Measurements from ENCODE around the gene MAML2. TPM values are rescaled to one million over a fixed set of nuclear protein-coding genes. Genes with fewer than 3 reads are reported as not detected.

MAML2 gene
- total RNA-seq, 1 donor: 20.1 TPM

DNA sequence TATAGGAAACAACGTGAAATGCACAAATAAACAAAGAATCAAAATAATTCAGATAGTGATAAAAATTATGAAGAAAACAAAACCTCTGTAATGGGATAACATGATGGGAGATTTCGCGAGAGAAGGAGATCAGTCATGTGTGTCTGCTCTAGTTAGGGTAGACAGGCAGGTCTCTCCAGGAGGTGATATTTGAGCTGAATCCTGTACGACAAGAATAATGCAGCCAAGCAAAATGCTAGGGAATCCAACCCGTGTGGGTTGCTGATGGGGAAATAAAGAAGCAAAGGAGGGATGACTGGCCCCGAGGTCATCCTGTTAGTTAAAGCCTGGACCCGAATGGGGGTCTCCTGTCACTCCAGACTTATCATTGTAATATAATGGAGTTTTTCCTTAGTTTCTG lies 16.0 kb downstream of the MAML2 start:
- TF ChIP-seq, protein P1, sequence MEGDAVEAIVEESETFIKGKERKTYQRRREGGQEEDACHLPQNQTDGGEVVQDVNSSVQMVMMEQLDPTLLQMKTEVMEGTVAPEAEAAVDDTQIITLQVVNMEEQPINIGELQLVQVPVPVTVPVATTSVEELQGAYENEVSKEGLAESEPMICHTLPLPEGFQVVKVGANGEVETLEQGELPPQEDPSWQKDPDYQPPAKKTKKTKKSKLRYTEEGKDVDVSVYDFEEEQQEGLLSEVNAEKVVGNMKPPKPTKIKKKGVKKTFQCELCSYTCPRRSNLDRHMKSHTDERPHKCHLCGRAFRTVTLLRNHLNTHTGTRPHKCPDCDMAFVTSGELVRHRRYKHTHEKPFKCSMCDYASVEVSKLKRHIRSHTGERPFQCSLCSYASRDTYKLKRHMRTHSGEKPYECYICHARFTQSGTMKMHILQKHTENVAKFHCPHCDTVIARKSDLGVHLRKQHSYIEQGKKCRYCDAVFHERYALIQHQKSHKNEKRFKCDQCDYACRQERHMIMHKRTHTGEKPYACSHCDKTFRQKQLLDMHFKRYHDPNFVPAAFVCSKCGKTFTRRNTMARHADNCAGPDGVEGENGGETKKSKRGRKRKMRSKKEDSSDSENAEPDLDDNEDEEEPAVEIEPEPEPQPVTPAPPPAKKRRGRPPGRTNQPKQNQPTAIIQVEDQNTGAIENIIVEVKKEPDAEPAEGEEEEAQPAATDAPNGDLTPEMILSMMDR (IDR thresholded peaks at IDR 0.05; ENCODE audit: insufficient read depth, low read length): no peak
- H3K4me3 ChIP-seq (ENCODE audit: low read depth, low read length): no peak overlapping the region
- no peak for DNase-seq (ENCODE audit: low read depth)

DNA sequence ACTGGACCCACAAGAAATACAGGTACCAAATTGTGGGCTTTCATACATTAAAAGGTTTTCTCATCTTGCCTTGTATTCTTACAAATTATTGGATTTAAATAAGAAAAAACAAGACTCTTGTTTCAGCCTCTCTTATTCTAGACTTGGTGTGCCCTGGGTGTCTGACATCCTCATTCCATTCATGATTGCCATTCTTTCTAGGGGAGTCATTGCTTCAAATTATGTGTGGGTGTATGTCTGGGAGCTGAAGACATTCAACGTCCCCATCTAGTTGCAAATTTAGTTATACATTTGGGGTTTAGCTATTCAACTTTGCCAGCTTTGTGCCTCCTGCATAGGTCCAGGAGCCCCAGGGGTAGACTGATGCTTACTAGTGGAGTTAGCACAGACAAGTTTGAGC lies 18.1 kb downstream of the MAML2 start:
- peak; percentile 82 for DNase-seq (ENCODE audit: low read depth)
- TF ChIP-seq, protein P1 (IDR thresholded peaks at IDR 0.05; ENCODE audit: insufficient read depth, low read length): no peak
- no peak overlapping the region for H3K4me3 ChIP-seq (ENCODE audit: low read depth, low read length)

DNA sequence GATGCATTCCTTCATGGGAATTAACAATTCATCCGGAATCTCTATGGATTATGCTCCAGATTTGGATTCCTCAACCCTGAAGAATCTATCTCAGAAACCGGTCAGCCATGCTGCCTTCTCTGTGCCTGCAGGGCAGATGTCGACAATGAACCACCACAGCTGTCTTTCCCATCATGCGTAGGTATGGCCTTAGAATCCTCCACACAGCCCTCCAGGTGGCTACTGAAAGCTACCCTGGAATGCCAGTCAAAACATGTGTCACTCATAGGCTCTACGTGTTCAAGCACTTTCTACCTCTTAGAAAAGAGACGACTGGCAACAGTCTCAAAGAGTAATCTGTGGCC lies 19.4 kb downstream of the MAML2 start:
- H3K4me3 ChIP-seq (ENCODE audit: low read depth, low read length): no peak overlapping the region
- no peak for DNase-seq (ENCODE audit: low read depth)
- TF ChIP-seq, protein P1 (IDR thresholded peaks at IDR 0.05; ENCODE audit: insufficient read depth, low read length): no peak

DNA sequence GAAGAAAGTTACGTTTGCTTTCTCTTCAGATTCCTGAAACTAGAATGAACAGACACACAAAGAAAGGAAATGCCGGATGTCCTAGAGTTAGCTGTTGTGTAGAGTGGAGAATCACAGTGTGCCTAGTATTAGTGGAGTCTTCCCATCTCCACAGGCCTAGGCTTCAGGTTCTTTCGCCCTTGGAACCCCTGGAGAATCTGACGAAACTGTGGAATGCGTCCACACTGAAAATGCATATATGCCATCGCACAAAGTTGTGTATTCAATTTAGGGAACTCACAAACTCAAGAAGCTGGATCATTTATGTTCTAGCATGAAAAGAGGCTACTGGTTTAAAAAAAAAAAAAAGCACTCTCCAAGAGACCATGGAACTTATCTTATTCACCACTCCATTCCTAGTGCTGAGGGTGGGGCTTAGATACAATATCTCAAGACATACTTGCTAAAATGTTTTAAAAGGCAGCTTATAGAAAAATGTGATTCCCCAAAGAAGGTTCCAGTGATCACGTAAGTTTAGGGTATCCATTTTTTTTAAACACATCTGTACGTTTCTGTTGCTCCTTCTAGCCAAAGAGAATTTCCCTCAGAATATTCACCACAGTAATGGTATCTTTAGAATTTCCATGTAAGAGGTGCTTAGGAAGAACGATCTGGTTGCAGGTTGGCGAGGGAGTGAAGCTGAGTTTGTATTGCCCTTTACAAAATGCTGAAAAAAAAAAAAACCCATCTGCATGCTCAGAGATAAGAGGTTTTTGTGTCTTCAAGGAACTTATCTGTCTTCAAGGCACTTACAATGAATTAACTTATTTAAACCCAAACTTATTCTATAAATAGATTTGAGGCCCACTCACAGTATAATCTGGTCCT lies 20.0 kb downstream of the MAML2 start:
- TF ChIP-seq, protein P1 (IDR thresholded peaks at IDR 0.05; ENCODE audit: insufficient read depth, low read length): no peak

DNA sequence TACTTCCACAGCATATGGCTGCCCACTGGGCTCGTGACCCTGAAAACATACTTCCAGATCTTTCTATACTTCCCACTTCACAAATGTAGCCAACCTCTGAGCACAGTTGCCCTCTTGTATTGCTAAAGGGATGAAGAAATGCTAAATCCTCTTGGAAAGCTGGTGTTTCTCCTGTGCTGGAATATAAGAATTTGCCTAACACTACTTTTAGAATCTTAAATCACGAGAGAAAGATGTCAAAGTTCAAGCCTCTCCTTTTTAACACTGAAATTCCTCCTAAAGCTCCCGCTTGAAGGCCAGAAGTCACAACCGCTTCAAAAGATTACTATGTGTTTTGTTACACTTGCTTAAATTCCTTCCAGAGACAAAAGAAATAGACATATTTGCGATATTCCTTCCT lies 21.9 kb downstream of the MAML2 start:
- DNase-seq (ENCODE audit: low read depth): no peak
- TF ChIP-seq, protein P1 (IDR thresholded peaks at IDR 0.05; ENCODE audit: insufficient read depth, low read length): no peak
- H3K4me3 ChIP-seq (ENCODE audit: low read depth, low read length): no peak overlapping the region

More for the DNA sequence above, 20.0 kb downstream of the MAML2 start:
- DNase-seq (ENCODE audit: low read depth): no peak
- no peak overlapping the region for H3K4me3 ChIP-seq (ENCODE audit: low read depth, low read length)

DNA sequence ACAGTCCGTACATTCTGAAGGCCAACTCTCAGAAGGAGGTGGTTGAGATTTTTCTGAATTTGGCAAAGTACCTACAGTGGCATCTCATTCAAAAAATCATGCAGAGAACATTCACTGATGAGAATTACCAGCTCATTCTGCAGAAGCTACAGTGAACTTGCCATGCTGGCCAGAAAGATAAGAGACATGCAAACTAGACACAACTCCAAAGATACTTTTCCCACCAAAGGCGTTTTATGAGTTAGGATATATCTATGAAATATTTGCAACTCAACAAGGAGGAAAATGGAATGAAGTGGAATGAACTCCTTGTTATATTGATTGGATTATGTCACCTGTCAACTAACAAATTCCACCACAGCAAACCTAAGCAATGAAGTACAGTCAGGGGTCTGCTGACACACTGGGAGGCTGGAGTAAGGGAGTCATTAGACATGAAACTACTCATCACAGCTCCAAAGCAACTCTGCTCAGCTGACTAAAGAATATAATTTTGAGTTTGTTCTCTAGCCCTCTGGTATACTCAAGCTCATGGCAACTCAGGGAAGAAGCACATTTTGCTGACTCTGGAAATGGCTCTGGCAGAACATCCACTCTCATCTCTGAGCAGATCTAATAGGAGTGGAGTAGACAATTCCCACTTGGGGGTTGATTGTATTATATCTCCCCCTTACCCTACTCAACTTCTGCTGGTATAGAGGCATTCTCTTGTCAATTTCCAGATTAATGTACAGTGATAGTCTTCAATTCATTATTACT lies 22.9 kb downstream of the MAML2 start:
- TF ChIP-seq, protein P1 (IDR thresholded peaks at IDR 0.05; ENCODE audit: insufficient read depth, low read length): no peak
- H3K4me3 ChIP-seq (ENCODE audit: low read depth, low read length): no peak overlapping the region
- no peak for DNase-seq (ENCODE audit: low read depth)

Measured in fibroblast of the aortic adventitia (primary cell).